Tibial artery (tissue), 4 donors: ENCODE results near the gene PTPN22.
A peak's percentile ranks its signal among the peaks of the same experiment; 100 is the strongest.

Experiments
- DNase-seq, 2 donors: peaks; one replicate each; pipeline ENCODE4 v3.0.0-alpha.2; 2019
- H3K27ac ChIP-seq, 2 donors: fragments of 200-600 bp; sonication (generic) in 1 of 2; 1 replicate in 1 of 2; 2 replicates in 1 of 2; pipeline ENCODE4 v1.5.1; 2018 to 2019; ENCODE audit warnings: mild to moderate bottlenecking in 1 of 2
- H3K27me3 ChIP-seq, 2 donors: fragments of 200-600 bp; sonication (generic) in 1 of 2; one replicate each; pipeline versions ENCODE4 v1.5.1 to v1.6.0; 2016 to 2019
- H3K36me3 ChIP-seq, 3 donors: fragments of 200-600 bp; sonication (generic) in 2 of 3; one replicate each; pipeline ENCODE4 v1.5.1; 2016 to 2019; ENCODE audit warnings: mild to moderate bottlenecking in 2 of 3
- H3K4me1 ChIP-seq, 4 donors: fragments of 200-600 bp; sonication (generic) in 2 of 4; 1 replicate in 3 of 4; 2 replicates in 1 of 4; pipeline ENCODE4 v1.5.1; 2016 to 2019
- H3K4me3 ChIP-seq, 2 donors: fragments of 200-600 bp; sonication (generic) in 1 of 2; 1 replicate in 1 of 2; 2 replicates in 1 of 2; pipeline ENCODE4 v1.5.1; 2018 to 2019; ENCODE audit warnings: mild to moderate bottlenecking in 2 of 2
- H3K9me3 ChIP-seq, 3 donors: fragments of 200-600 bp; sonication (generic) in 1 of 3; one replicate each; pipeline ENCODE4 v1.5.1; 2016 to 2019
- CTCF ChIP-seq, 2 experiments: fragments of 200-600 bp in 1 of 2; fragments of 450-650 bp in 1 of 2; IDR thresholded peaks; one replicate each; pipeline ENCODE4 v1.5.1; 2017 to 2019; ENCODE audit warnings: antibody characterized with exemption in 2 of 2, mild to moderate bottlenecking in 1 of 2, moderate library complexity in 1 of 2
- intact Hi-C: fragments of 100-400 bp; cut with DNase I; formaldehyde crosslinking; loops from one replicate; pipeline ENCODE4 v1.15.0; 2023; ENCODE audit warnings: low total_unique reads

Gene PTPN22

GRCh38 chr1:113903501-113904292 lies 32.2 kb upstream of the PTPN22 start:
- H3K4me1 ChIP-seq = peaks cover 0 to 36% (median 13%) of the 10 kb centered on the region in 4 donors
- H3K27ac ChIP-seq = peak overlapping the region; percentile 80 to 83
- no peaks in the 10 kb centered on the region for H3K9me3 ChIP-seq
- TF ChIP-seq CTCF (IDR thresholded peaks at IDR 0.05) = no peak
- intact Hi-C loops = loop anchor here (10.0 kb wide), 2 partner anchors 89 to 149 kb away; partner anchors contain the start of genes PHTF1 and RSBN1
- H3K36me3 ChIP-seq = peaks cover 5 to 34% (median 5%) of the 10 kb centered on the region in 3 donors
- H3K27me3 ChIP-seq = no peaks in the 10 kb centered on the region
- H3K4me3 ChIP-seq = peak overlapping the region; percentile 61 to 87
- DNase-seq = no peak

GRCh38 chr1:113901191-113901590 lies 29.7 kb upstream of the PTPN22 start:
- H3K36me3 ChIP-seq = peaks cover 22 to 39% (median 23%) of the 10 kb centered on the region in 3 donors
- no peak overlapping the region for H3K4me3 ChIP-seq
- intact Hi-C loops = loop anchor here (10.0 kb wide), 2 partner anchors 86 to 146 kb away; partner anchors contain the start of genes PHTF1 and RSBN1
- no peak overlapping the region for H3K27ac ChIP-seq
- TF ChIP-seq CTCF (IDR thresholded peaks at IDR 0.05) = no peak
- no peaks in the 10 kb centered on the region for H3K27me3 ChIP-seq
- H3K9me3 ChIP-seq = no peaks in the 10 kb centered on the region
- no peak for DNase-seq
- H3K4me1 ChIP-seq = peaks cover 0 to 37% (median 13%) of the 10 kb centered on the region in 4 donors

GRCh38 chr1:113899111-113899510 lies 27.6 kb upstream of the PTPN22 start:
- Histone ChIP-seq H3K9me3 (no peaks in the 10 kb centered on the region), H3K36me3 (peaks cover 35 to 59% (median 42%) of the 10 kb centered on the region in 3 donors), H3K4me1 (peaks cover 0 to 28% (median 10%) of the 10 kb centered on the region in 4 donors), H3K27me3 (no peaks in the 10 kb centered on the region), H3K27ac (peak overlapping the region; percentile 62 to 65), H3K4me3 (no peak overlapping the region)
- no peak for DNase-seq
- intact Hi-C loops = loop anchor here (10.0 kb wide), 1 partner anchor 54 kb away; no protein-coding TSS in a partner anchor
- no peak for TF ChIP-seq CTCF (IDR thresholded peaks at IDR 0.05)

GRCh38 chr1:113898241-113898814 lies 26.8 kb upstream of the PTPN22 start:
- no peak for TF ChIP-seq CTCF (IDR thresholded peaks at IDR 0.05)

GRCh38 chr1:113895961-113896360 lies 24.4 kb upstream of the PTPN22 start:
- peaks cover 35 to 64% (median 42%) of the 10 kb centered on the region in 3 donors for H3K36me3 ChIP-seq

More at GRCh38 chr1:113898241-113898814, 26.8 kb upstream of the PTPN22 start:
- no peak for DNase-seq
- Histone ChIP-seq H3K27me3 (no peaks in the 10 kb centered on the region), H3K36me3 (peaks cover 35 to 66% (median 42%) of the 10 kb centered on the region in 3 donors), H3K27ac (peak overlapping the region; percentile 62 to 65), H3K4me1 (peaks cover 0 to 20% (median 6%) of the 10 kb centered on the region in 4 donors), H3K9me3 (no peaks in the 10 kb centered on the region), H3K4me3 (no peak overlapping the region)
- intact Hi-C loops = loop anchor here (10.0 kb wide), 1 partner anchor 54 kb away; no protein-coding TSS in a partner anchor

More at GRCh38 chr1:113895961-113896360, 24.4 kb upstream of the PTPN22 start:
- Histone ChIP-seq H3K4me3 (no peak overlapping the region), H3K4me1 (peaks cover 0 to 15% (median 4%) of the 10 kb centered on the region in 4 donors), H3K27me3 (no peaks in the 10 kb centered on the region), H3K27ac (no peak overlapping the region), H3K9me3 (no peaks in the 10 kb centered on the region)
- intact Hi-C loops = loop anchor here (10.0 kb wide), 1 partner anchor 51 kb away; no protein-coding TSS in a partner anchor
- no peak for DNase-seq
- TF ChIP-seq CTCF (IDR thresholded peaks at IDR 0.05) = no peak
